Fibroblast of lung (primary cell): Measurements from ENCODE around the gene BPTF.
A peak's percentile ranks its signal among the peaks of the same experiment; 100 is the strongest.

Experiments
- EZH2 ChIP-seq: IDR thresholded peaks from 2 replicates; pipeline ENCODE4 v1.5.1; 2012; ENCODE audit warnings: low read length, control low read depth, mild to moderate bottlenecking; ENCODE audit errors: missing control alignments
- TF ChIP-seq, protein P1 (sequence below), 2 donors: IDR thresholded peaks in 1 of 2; conservative IDR thresholded peaks in 1 of 2; 1 replicate in 1 of 2; 2 replicates in 1 of 2; pipeline ENCODE4 v1.5.1; 2011 to 2012; ENCODE audit warnings: low read length in 2 of 2, control low read depth in 1 of 2, inconsistent platforms in 1 of 2, low read depth in 1 of 2, mild to moderate bottlenecking in 1 of 2

GRCh38 chr17:67942810-67943209 is 117.5 kb downstream of the BPTF start:
- TF ChIP-seq, protein P1, sequence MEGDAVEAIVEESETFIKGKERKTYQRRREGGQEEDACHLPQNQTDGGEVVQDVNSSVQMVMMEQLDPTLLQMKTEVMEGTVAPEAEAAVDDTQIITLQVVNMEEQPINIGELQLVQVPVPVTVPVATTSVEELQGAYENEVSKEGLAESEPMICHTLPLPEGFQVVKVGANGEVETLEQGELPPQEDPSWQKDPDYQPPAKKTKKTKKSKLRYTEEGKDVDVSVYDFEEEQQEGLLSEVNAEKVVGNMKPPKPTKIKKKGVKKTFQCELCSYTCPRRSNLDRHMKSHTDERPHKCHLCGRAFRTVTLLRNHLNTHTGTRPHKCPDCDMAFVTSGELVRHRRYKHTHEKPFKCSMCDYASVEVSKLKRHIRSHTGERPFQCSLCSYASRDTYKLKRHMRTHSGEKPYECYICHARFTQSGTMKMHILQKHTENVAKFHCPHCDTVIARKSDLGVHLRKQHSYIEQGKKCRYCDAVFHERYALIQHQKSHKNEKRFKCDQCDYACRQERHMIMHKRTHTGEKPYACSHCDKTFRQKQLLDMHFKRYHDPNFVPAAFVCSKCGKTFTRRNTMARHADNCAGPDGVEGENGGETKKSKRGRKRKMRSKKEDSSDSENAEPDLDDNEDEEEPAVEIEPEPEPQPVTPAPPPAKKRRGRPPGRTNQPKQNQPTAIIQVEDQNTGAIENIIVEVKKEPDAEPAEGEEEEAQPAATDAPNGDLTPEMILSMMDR (conservative IDR thresholded peaks at IDR 0.05 in 1 of 2, IDR thresholded peaks at IDR 0.05 in 1 of 2; ENCODE audit: low read depth in 1 of 2, low read length in 2 of 2) = peak; percentile 46 to 66
- TF ChIP-seq EZH2 = no peak
